Cardiac muscle cell (in vitro differentiated cells and primary cell): ENCODE results near the gene KIF18B. TPM values are rescaled to one million over a fixed set of nuclear protein-coding genes. Genes with fewer than 3 reads are reported as not detected.

Experiments
- DNase-seq, 2 donors: peaks; one replicate each; pipeline versions ENCODE4 v3.0.0 to v3.0.0-alpha.2; 2010 to 2017; ENCODE audit warnings: low read depth in 1 of 2, low spot score in 1 of 2
- H3K27ac ChIP-seq: fragments of 200-600 bp; sonication (generic); 2 replicates; pipeline ENCODE4 v1.5.1; 2016
- H3K27me3 ChIP-seq: fragments of 200-600 bp; sonication (generic); 2 replicates; pipeline ENCODE4 v1.6.0; 2016; ENCODE audit warnings: control low read depth
- H3K36me3 ChIP-seq: fragments of 200-600 bp; sonication (generic); 2 replicates; pipeline ENCODE4 v1.5.1; 2016; ENCODE audit warnings: control low read depth
- H3K4me1 ChIP-seq: fragments of 200-600 bp; sonication (generic); 2 replicates; pipeline ENCODE4 v1.8.1; 2017; ENCODE audit warnings: low read depth, mild to moderate bottlenecking, mixed run types
- H3K4me3 ChIP-seq: fragments of 200-600 bp; sonication (generic); 2 replicates; pipeline ENCODE4 v1.5.1; 2016; ENCODE audit warnings: mild to moderate bottlenecking
- H3K9me3 ChIP-seq: fragments of 200-600 bp; sonication (generic); 2 replicates; pipeline ENCODE4 v1.5.1; 2017; ENCODE audit warnings: low read depth, mild to moderate bottlenecking, control low read depth
- CTCF ChIP-seq: IDR thresholded peaks from 2 replicates; pipeline ENCODE4 v1.5.1; 2012; ENCODE audit warnings: low read depth, mild to moderate bottlenecking, low read length
- polyA plus RNA-seq: library from polyadenylated mRNA; unstranded; fragments of >200 nt; fragmentation: Nextera tagmentation; extraction: Ambion mirVana; gene quantifications from 2 replicates; pipeline ENCODE4 v1.2.1, GENCODE V29; 2016
- total RNA-seq: library from RNA; depleted of rRNA; stranded (reverse); fragments of >200 nt; gene quantifications from 2 replicates; pipeline ENCODE4 v1.2.3, GENCODE V29; 2016

The KIF18B gene
- total and polyA plus RNA-seq, 2 experiments from 2014 or later = 4.1 to 21.1 TPM

GRCh38 chr17:44899074-44899782 is 48.3 kb downstream of the KIF18B start, which contains the start of gene EFTUD2:
EFTUD2 (minus strand) TSS chr17:44899445; CDS start chr17:44894521, 4,924 bp downstream.
- Histone ChIP-seq H3K36me3 (no peaks in the 10 kb centered on the region), H3K4me1 (peaks cover 6% of the 10 kb centered on the region), H3K9me3 (no peaks in the 10 kb centered on the region), H3K27me3 (no peaks in the 10 kb centered on the region), H3K4me3 (peak within 1 kb of the TSS; percentile 85), H3K27ac (peak within 1 kb of the TSS; percentile 98)
- DNase-seq = peak; percentile 91 to 93
- TF ChIP-seq CTCF = no peak

- H3K36me3 ChIP-seq = no peaks in the 10 kb centered on the region
- H3K27ac ChIP-seq = peak overlapping the region; percentile 98
- peaks cover 6% of the 10 kb centered on the region for H3K4me1 ChIP-seq
- peak in 1 of 2 donors; percentile 41 for DNase-seq
- peak overlapping the region; percentile 85 for H3K4me3 ChIP-seq
- H3K27me3 ChIP-seq = no peaks in the 10 kb centered on the region
- no peak for TF ChIP-seq CTCF
- H3K9me3 ChIP-seq = no peaks in the 10 kb centered on the region
These were observed 48.9 kb downstream of the KIF18B start for GRCh38 chr17:44898768-44899073.

GRCh38 chr17:44894642-44895041 is 52.9 kb downstream of the KIF18B start:
- Histone ChIP-seq H3K4me1 (peaks cover 6% of the 10 kb centered on the region), H3K36me3 (peaks cover 14% of the 10 kb centered on the region), H3K9me3 (no peaks in the 10 kb centered on the region), H3K27me3 (no peaks in the 10 kb centered on the region), H3K27ac (no peak overlapping the region), H3K4me3 (no peak overlapping the region)
- no peak for DNase-seq
- no peak for TF ChIP-seq CTCF

GRCh38 chr17:44892250-44892649 is 55.3 kb downstream of the KIF18B start:
- Histone ChIP-seq H3K9me3 (no peaks in the 10 kb centered on the region), H3K4me1 (peaks cover 3% of the 10 kb centered on the region), H3K27me3 (no peaks in the 10 kb centered on the region), H3K4me3 (no peak overlapping the region), H3K27ac (no peak overlapping the region), H3K36me3 (peaks cover 14% of the 10 kb centered on the region)
- no peak for TF ChIP-seq CTCF
- DNase-seq = no peak

GRCh38 chr17:44889003-44889402 is 58.6 kb downstream of the KIF18B start:
- H3K27me3 ChIP-seq = no peaks in the 10 kb centered on the region

More at GRCh38 chr17:44889003-44889402, 58.6 kb downstream of the KIF18B start:
- peaks cover 40% of the 10 kb centered on the region for H3K36me3 ChIP-seq
- no peaks in the 10 kb centered on the region for H3K9me3 ChIP-seq
- no peak for TF ChIP-seq CTCF
- DNase-seq = no peak
- H3K27ac ChIP-seq = peak overlapping the region; percentile 20
- no peak overlapping the region for H3K4me3 ChIP-seq
- peaks cover 3% of the 10 kb centered on the region for H3K4me1 ChIP-seq
